Keratinocyte (primary cell): ENCODE measurements around the gene APC. TPM values are rescaled to one million over a fixed set of nuclear protein-coding genes. Genes with fewer than 3 reads are reported as not detected.
A peak's percentile ranks its signal among the peaks of the same experiment; 100 is the strongest.

Experiments
- DNase-seq: peaks from one replicate; pipeline ENCODE4 v3.0.0-alpha.2; 2011; ENCODE audit warnings: low read depth, missing footprints, low spot score
- FAIRE-seq: peaks from 2 replicates; lab custom pipeline; 2011; peaks lifted over from hg19 to GRCh38; lab: Jason Lieb, UNC
- H2AFZ ChIP-seq: 2 replicates; pipeline ENCODE4 v1.6.0; 2012; ENCODE audit warnings: low read length, control low read depth, inconsistent platforms; ENCODE audit not compliant: control insufficient read depth
- H3K27ac ChIP-seq: 2 replicates; pipeline ENCODE4 v1.5.1; 2011; ENCODE audit warnings: low read length; ENCODE audit not compliant: control insufficient read depth, insufficient read depth
- H3K27me3 ChIP-seq: 3 replicates; pipeline ENCODE4 v1.6.0; 2011; ENCODE audit warnings: low read length; ENCODE audit not compliant: control insufficient read depth, insufficient read depth; ENCODE audit errors: extremely low read depth
- H3K36me3 ChIP-seq, 2 experiments: 2 replicates in 1 of 2; 3 replicates in 1 of 2; pipeline ENCODE4 v1.5.1; 2011; ENCODE audit warnings: low read length in 2 of 2, mild to moderate bottlenecking in 1 of 2; ENCODE audit not compliant: control insufficient read depth in 2 of 2, insufficient read depth in 2 of 2; ENCODE audit errors: extremely low read depth in 1 of 2
- H3K4me1 ChIP-seq: 3 replicates; pipeline ENCODE4 v1.5.1; 2011; ENCODE audit warnings: low read length; ENCODE audit not compliant: control insufficient read depth, insufficient read depth; ENCODE audit errors: extremely low read depth
- H3K4me2 ChIP-seq: 3 replicates; pipeline ENCODE4 v1.6.0; 2011; ENCODE audit warnings: low read depth, low read length; ENCODE audit not compliant: control insufficient read depth, insufficient read depth; ENCODE audit errors: extremely low read depth
- H3K4me3 ChIP-seq, 3 experiments: fragments of 200-600 bp in 1 of 3; sonication (generic) in 1 of 3; 2 replicates in 2 of 3; 3 replicates in 1 of 3; pipeline ENCODE4 v1.5.1; 2011 to 2016; ENCODE audit warnings: low read length in 3 of 3, mild to moderate bottlenecking in 3 of 3, control low read depth in 2 of 3, inconsistent platforms in 1 of 3, low read depth in 1 of 3, mixed read lengths in 1 of 3, mixed run types in 1 of 3, moderate library complexity in 1 of 3; ENCODE audit not compliant: control insufficient read depth in 2 of 3, insufficient read depth in 2 of 3; ENCODE audit errors: extremely low read depth in 1 of 3
- H3K79me2 ChIP-seq: 2 replicates; pipeline ENCODE4 v1.6.0; 2012; ENCODE audit warnings: low read length; ENCODE audit not compliant: control insufficient read depth, insufficient read depth
- H3K9ac ChIP-seq: 3 replicates; pipeline ENCODE4 v1.6.0; 2011; ENCODE audit warnings: low read length; ENCODE audit not compliant: control insufficient read depth, insufficient read depth; ENCODE audit errors: extremely low read depth
- H3K9me1 ChIP-seq: 3 replicates; pipeline ENCODE4 v1.6.0; 2011; ENCODE audit warnings: low read length; ENCODE audit not compliant: control insufficient read depth, insufficient read depth; ENCODE audit errors: extremely low read depth
- H3K9me3 ChIP-seq: 2 replicates; pipeline ENCODE4 v1.5.1; 2012; ENCODE audit warnings: low read depth, low read length; ENCODE audit not compliant: control insufficient read depth
- H4K20me1 ChIP-seq: 3 replicates; pipeline ENCODE4 v1.6.0; 2011; ENCODE audit warnings: low read length; ENCODE audit not compliant: control insufficient read depth, insufficient read depth; ENCODE audit errors: extremely low read depth
- CTCF ChIP-seq, 3 experiments: IDR thresholded peaks in 1 of 3; conservative IDR thresholded peaks in 1 of 3; optimal IDR thresholded peaks in 1 of 3; 2 replicates in 2 of 3; 3 replicates in 1 of 3; pipeline versions ENCODE3 to v1.5.1; 2011; ENCODE audit warnings: low read length in 3 of 3, mild to moderate bottlenecking in 3 of 3, moderate library complexity in 2 of 3, control low read depth in 1 of 3, inconsistent platforms in 1 of 3; ENCODE audit not compliant: insufficient read depth in 2 of 3; ENCODE audit errors: extremely low read depth in 1 of 3
- EZH2 ChIP-seq: IDR thresholded peaks from one replicate; pipeline ENCODE4 v1.6.1; 2012; ENCODE audit warnings: inconsistent platforms, mild to moderate bottlenecking, low read length, moderate library complexity
- dilution Hi-C: fragments of 300-500 bp; cut with MboI; formaldehyde crosslinking; loops from one replicate; pipeline ENCODE4 v1.7.0; 2020; ENCODE audit warnings: low sequenced_read_pairs; ENCODE audit not compliant: extremely low pct_ligation_motif_present
- polyA minus RNA-seq, 3 experiments: library from RNA; depleted of rRNA, polyadenylated mRNA; stranded (reverse); fragments of >200 nt; gene quantifications; 1 replicate in 1 of 3; 2 replicates in 1 of 3; 3 replicates in 1 of 3; pipeline ENCODE4 v1.2.3, GENCODE V29; 2011
- polyA plus RNA-seq, 5 experiments: library from polyadenylated mRNA; depleted of rRNA in 3 of 5; stranded (reverse) in 3 of 5; stranded (forward) in 1 of 5; unstranded in 1 of 5; fragments of >200 nt; gene quantifications; 1 replicate in 1 of 5; 2 replicates in 3 of 5; 3 replicates in 1 of 5; pipeline versions ENCODE4 v1.2.1 to v1.2.3, GENCODE V29; 2011 to 2012; ENCODE audit warnings: missing spikeins in 2 of 5, low read depth in 1 of 5, low replicate concordance in 1 of 5

APC gene
- polyA plus RNA-seq, result 13.2 to 16.5 TPM (median 15.7 TPM) in 3 replicates
- polyA plus RNA-seq (2011; ENCODE audit: low read depth), result 10.0 TPM
- polyA plus RNA-seq (2011; cell fraction: cytosol; rRNA removed), result 5.4 and 8.7 TPM in 2 replicates
- polyA plus RNA-seq (2011; cell fraction: nucleus; rRNA removed), result 21.7 and 25.4 TPM in 2 replicates
- polyA plus RNA-seq (2012; ENCODE audit: low replicate concordance), result 7.4 and 14.0 TPM in 2 replicates
- 10.0 to 59.1 TPM (median 25.3 TPM) in 3 replicates for polyA minus RNA-seq
- polyA minus RNA-seq (2011; cell fraction: cytosol; rRNA and poly(A)+ RNA removed), result 23.4 TPM
- polyA minus RNA-seq (2011; cell fraction: nucleus; rRNA and poly(A)+ RNA removed), result 105 and 143 TPM in 2 replicates

- H3K9me3 ChIP-seq, result no peaks in the 10 kb centered on the region
- H3K27me3 ChIP-seq, result no peaks in the 10 kb centered on the region
- H4K20me1 ChIP-seq, result no peaks in the 10 kb centered on the region
- DNase-seq (peak; percentile 30), FAIRE-seq (no peak)
- H3K4me1 ChIP-seq, result peaks cover 16% of the 10 kb centered on the region
- H3K4me2 ChIP-seq, result peak within 1 kb of the TSS; percentile 98
- H3K9ac ChIP-seq, result peak within 1 kb of the TSS; percentile 83
- no peaks in the 10 kb centered on the region for H3K36me3 ChIP-seq
- peak within 1 kb of the TSS; percentile 54 to 94 (median 93) for H3K4me3 ChIP-seq
- dilution Hi-C loops, result no loop called here
- TF ChIP-seq EZH2 (no peak), CTCF (optimal IDR thresholded peaks at IDR 0.05 in 1 of 3, IDR thresholded peaks at IDR 0.05 in 1 of 3, conservative IDR thresholded peaks at IDR 0.05 in 1 of 3; ENCODE audit: extremely low read depth in 1 of 3, insufficient read depth in 2 of 3, low read length in 3 of 3) (no peak)
- H3K27ac ChIP-seq, result peak within 1 kb of the TSS; percentile 67
- no peaks in the 10 kb centered on the region for H3K9me1 ChIP-seq
- H3K79me2 ChIP-seq, result peaks cover 30% of the 10 kb centered on the region
- H2AFZ ChIP-seq, result peak within 1 kb of the TSS; percentile 95
These were observed at the start of gene APC for GRCh38 chr5:112737463-112738190. Gene APC, plus strand, starts transcription at chr5:112737885. Its CDS starts 17,006 bp downstream, at chr5:112754891.

GRCh38 chr5:112689155-112689909, 48.4 kb upstream of the APC start:
- dilution Hi-C loops, result no loop called here
- TF ChIP-seq CTCF (optimal IDR thresholded peaks at IDR 0.05 in 1 of 3, IDR thresholded peaks at IDR 0.05 in 1 of 3, conservative IDR thresholded peaks at IDR 0.05 in 1 of 3; ENCODE audit: extremely low read depth in 1 of 3, insufficient read depth in 2 of 3, low read length in 3 of 3), result no peak
- TF ChIP-seq EZH2, result no peak

More at GRCh38 chr5:112689155-112689909, 48.4 kb upstream of the APC start:
- Histone ChIP-seq H3K9ac (no peak overlapping the region), H3K9me3 (no peaks in the 10 kb centered on the region), H3K36me3 (no peaks in the 10 kb centered on the region), H2AFZ (no peak overlapping the region), H3K27ac (no peak overlapping the region), H3K4me1 (peaks cover 4% of the 10 kb centered on the region), H4K20me1 (no peaks in the 10 kb centered on the region), H3K4me3 (no peak overlapping the region), H3K4me2 (no peak overlapping the region), H3K79me2 (no peaks in the 10 kb centered on the region), H3K27me3 (no peaks in the 10 kb centered on the region), H3K9me1 (no peaks in the 10 kb centered on the region)
- FAIRE-seq, result no peak
- no peak for DNase-seq
